Chondrocyte (in vitro differentiated cells): ENCODE results near the gene CNR2. TPM values are rescaled to one million over a fixed set of nuclear protein-coding genes. Genes with fewer than 3 reads are reported as not detected.

Experiments used
- DNase-seq: peaks from one replicate; pipeline ENCODE4 v3.0.0; 2021; ENCODE audit warnings: mixed read lengths, low spot score
- H3K27ac Mint-ChIP-seq: one replicate; pipeline ENCODE4 v1.8.0; 2021; ENCODE audit warnings: mild to moderate bottlenecking, moderate library complexity, mixed read lengths; ENCODE audit not compliant: unreplicated experiment
- H3K27me3 Mint-ChIP-seq: 2 replicates; pipeline ENCODE4 v1.8.0; 2021; ENCODE audit warnings: low read depth, mixed read lengths
- H3K36me3 Mint-ChIP-seq: 2 replicates; pipeline ENCODE4 v1.8.0; 2021; ENCODE audit warnings: low read depth, mixed read lengths
- H3K4me1 Mint-ChIP-seq: 2 replicates; pipeline ENCODE4 v1.8.0; 2021; ENCODE audit warnings: low read depth, mild to moderate bottlenecking, mixed read lengths
- H3K4me3 Mint-ChIP-seq: one replicate; pipeline ENCODE4 v1.8.0; 2021; ENCODE audit warnings: mild to moderate bottlenecking, moderate library complexity, mixed read lengths; ENCODE audit not compliant: unreplicated experiment
- H3K9me3 Mint-ChIP-seq: 2 replicates; pipeline ENCODE4 v1.8.0; 2021; ENCODE audit warnings: low read depth, mixed read lengths
- total RNA-seq: library from RNA; stranded (reverse); gene quantifications from 3 replicates; pipeline ENCODE4 v1.2.1, GENCODE V29; 2021
- TF ChIP-seq, protein P1 (sequence below): fragments of 200-600 bp; sonication (generic); IDR thresholded peaks from 2 replicates; pipeline ENCODE4 v1.5.0; 2021; ENCODE audit warnings: antibody characterized with exemption, mild to moderate bottlenecking, moderate library complexity

Gene CNR2
- total RNA-seq, 1 donor from 2014 or later, result not detected

DNA sequence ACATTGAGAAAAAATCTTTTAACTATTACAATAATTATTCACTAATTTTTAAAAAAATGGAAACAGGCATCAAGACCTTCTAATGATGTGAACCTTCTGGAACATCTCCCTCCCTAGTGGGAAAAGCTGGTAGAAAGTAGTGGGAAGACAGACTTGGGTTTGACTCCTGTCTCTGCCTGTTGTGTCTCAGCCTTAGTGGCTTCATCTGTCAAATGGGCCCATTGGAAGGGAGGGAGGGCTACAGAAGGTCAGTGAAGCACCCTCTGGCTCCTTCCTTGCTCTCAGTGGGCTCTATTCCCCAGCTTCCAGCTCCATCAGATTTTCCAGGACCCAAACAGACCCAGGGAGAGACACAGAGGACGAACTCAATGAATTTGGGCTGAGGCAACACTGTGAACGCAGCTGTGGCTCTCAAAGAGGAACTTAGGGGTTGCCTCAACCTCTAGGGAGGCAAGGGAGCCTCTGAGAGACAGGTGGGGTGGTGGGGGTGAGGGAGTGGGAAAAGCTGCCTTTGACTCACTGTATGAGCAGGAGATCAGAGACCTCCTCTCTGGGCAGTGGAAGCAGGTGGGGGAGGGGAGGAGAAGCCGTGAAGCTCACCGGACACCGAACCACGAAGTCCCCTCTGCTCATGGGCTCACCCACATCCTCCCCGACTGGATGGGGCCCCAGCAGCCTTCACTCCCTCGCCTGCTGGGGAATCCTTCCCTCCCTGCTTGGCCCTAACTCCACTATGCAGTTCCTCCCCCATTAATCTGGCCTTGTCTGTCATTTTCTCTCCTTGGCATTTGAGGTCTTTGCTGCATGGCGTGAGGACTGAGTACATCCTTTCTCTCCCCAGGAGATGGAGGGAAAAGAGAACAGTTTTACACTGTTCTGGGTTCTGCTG, 4.5 kb downstream of the CNR2 start:
- TF ChIP-seq, protein P1, sequence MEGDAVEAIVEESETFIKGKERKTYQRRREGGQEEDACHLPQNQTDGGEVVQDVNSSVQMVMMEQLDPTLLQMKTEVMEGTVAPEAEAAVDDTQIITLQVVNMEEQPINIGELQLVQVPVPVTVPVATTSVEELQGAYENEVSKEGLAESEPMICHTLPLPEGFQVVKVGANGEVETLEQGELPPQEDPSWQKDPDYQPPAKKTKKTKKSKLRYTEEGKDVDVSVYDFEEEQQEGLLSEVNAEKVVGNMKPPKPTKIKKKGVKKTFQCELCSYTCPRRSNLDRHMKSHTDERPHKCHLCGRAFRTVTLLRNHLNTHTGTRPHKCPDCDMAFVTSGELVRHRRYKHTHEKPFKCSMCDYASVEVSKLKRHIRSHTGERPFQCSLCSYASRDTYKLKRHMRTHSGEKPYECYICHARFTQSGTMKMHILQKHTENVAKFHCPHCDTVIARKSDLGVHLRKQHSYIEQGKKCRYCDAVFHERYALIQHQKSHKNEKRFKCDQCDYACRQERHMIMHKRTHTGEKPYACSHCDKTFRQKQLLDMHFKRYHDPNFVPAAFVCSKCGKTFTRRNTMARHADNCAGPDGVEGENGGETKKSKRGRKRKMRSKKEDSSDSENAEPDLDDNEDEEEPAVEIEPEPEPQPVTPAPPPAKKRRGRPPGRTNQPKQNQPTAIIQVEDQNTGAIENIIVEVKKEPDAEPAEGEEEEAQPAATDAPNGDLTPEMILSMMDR, result no peak
- DNase-seq, result no peak
- Mint-ChIP-seq H3K36me3 (peaks cover 1% of the 10 kb centered on the region), H3K4me1 (no peaks in the 10 kb centered on the region), H3K27ac (no peak overlapping the region), H3K9me3 (no peaks in the 10 kb centered on the region), H3K4me3 (no peak overlapping the region), H3K27me3 (peaks cover 39% of the 10 kb centered on the region)

GRCh38 chr1:23906731-23907130, 6.4 kb downstream of the CNR2 start:
- no peak for DNase-seq
- Mint-ChIP-seq H3K27me3 (peaks cover 43% of the 10 kb centered on the region), H3K9me3 (no peaks in the 10 kb centered on the region), H3K36me3 (peaks cover 1% of the 10 kb centered on the region), H3K27ac (no peak overlapping the region), H3K4me1 (no peaks in the 10 kb centered on the region), H3K4me3 (no peak overlapping the region)
- TF ChIP-seq, protein P1, result no peak

GRCh38 chr1:23905461-23906025, 7.6 kb downstream of the CNR2 start:
- Mint-ChIP-seq H3K27me3 (peaks cover 37% of the 10 kb centered on the region), H3K9me3 (no peaks in the 10 kb centered on the region), H3K27ac (no peak overlapping the region), H3K4me3 (no peak overlapping the region), H3K36me3 (no peaks in the 10 kb centered on the region), H3K4me1 (no peaks in the 10 kb centered on the region)
- TF ChIP-seq, protein P1, result no peak
- DNase-seq, result no peak

GRCh38 chr1:23904748-23905357, 8.3 kb downstream of the CNR2 start:
- TF ChIP-seq, protein P1, result no peak
- Mint-ChIP-seq H3K27me3 (peaks cover 38% of the 10 kb centered on the region), H3K27ac (no peak overlapping the region)

GRCh38 chr1:23903754-23904153, 9.4 kb downstream of the CNR2 start:
- H3K27ac Mint-ChIP-seq, result no peak overlapping the region
- no peak overlapping the region for H3K4me3 Mint-ChIP-seq
- no peaks in the 10 kb centered on the region for H3K9me3 Mint-ChIP-seq
- no peak for DNase-seq
- peaks cover 29% of the 10 kb centered on the region for H3K27me3 Mint-ChIP-seq
- TF ChIP-seq, protein P1, result no peak
- H3K36me3 Mint-ChIP-seq, result no peaks in the 10 kb centered on the region
- no peaks in the 10 kb centered on the region for H3K4me1 Mint-ChIP-seq

More at GRCh38 chr1:23904748-23905357, 8.3 kb downstream of the CNR2 start:
- Mint-ChIP-seq H3K9me3 (no peaks in the 10 kb centered on the region), H3K4me3 (no peak overlapping the region), H3K36me3 (no peaks in the 10 kb centered on the region), H3K4me1 (no peaks in the 10 kb centered on the region)
- DNase-seq, result no peak
